ENCODE measurements around the gene VILL.

DNA sequence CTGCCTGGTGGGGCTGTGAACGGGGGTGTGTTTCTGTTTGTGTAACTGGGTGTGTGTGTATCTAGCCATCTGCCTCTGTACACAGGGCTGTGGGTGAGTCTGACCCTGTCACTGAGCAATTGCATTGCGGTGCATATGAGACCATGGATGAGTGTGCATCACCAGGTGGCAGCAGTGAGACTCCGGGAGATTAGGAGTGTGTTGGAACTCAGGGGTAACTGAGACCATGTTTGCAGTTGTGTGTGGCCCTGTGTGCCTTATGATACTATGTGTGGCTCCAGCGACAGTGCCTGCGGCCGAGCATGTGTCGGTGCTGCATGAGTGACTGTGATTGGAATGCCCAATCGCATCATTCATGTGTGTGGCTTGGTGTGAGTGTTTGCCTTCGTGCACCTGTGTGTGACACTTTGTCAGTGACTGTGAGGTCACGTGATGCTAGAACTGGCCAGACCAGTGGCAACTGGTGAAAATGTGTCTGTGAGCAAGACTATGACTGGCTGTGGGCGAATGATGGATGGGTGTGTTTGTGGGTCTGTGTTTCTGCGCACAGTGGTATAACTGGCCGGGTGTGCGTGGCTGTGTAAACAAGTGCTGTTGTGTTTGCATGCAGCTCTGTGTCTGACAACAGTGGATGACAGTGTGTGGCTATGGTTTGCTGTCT lies 14.0 kb downstream of the VILL start:
- TF ChIP-seq, protein P1, sequence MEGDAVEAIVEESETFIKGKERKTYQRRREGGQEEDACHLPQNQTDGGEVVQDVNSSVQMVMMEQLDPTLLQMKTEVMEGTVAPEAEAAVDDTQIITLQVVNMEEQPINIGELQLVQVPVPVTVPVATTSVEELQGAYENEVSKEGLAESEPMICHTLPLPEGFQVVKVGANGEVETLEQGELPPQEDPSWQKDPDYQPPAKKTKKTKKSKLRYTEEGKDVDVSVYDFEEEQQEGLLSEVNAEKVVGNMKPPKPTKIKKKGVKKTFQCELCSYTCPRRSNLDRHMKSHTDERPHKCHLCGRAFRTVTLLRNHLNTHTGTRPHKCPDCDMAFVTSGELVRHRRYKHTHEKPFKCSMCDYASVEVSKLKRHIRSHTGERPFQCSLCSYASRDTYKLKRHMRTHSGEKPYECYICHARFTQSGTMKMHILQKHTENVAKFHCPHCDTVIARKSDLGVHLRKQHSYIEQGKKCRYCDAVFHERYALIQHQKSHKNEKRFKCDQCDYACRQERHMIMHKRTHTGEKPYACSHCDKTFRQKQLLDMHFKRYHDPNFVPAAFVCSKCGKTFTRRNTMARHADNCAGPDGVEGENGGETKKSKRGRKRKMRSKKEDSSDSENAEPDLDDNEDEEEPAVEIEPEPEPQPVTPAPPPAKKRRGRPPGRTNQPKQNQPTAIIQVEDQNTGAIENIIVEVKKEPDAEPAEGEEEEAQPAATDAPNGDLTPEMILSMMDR (IDR thresholded peaks at IDR 0.05 in 4 of 5, conservative IDR thresholded peaks at IDR 0.05 in 1 of 5), result peak in 3 of 5 experiments; percentile 50 to 62 (median 51)
- no peak for TF ChIP-seq POLR2A (IDR thresholded peaks at IDR 0.05)

Data from gastrocnemius medialis (tissue), 4 donors.